Body of pancreas (tissue), 4 donors: ENCODE measurements around the gene STAC. TPM values are rescaled to one million over a fixed set of nuclear protein-coding genes. Genes with fewer than 3 reads are reported as not detected.

Source experiments
- ATAC-seq: fragments of 150-250 bp; one replicate; pipeline ENCODE4 v1.9.1; 2016
- DNase-seq, 4 donors: peaks; one replicate each; pipeline ENCODE4 v3.0.0-alpha.2; 2019
- H3K27ac ChIP-seq, 4 donors: fragments of 200-600 bp; sonication (generic); 1 replicate in 3 of 4; 2 replicates in 1 of 4; pipeline versions ENCODE4 v1.5.1 to v1.6.1; 2016 to 2019; ENCODE audit warnings: mild to moderate bottlenecking in 1 of 4, mixed read lengths in 1 of 4, moderate library complexity in 1 of 4
- H3K27me3 ChIP-seq, 2 donors: fragments of 200-600 bp; sonication (generic); one replicate each; pipeline ENCODE4 v1.6.0; 2016; ENCODE audit warnings: mild to moderate bottlenecking in 1 of 2
- H3K36me3 ChIP-seq, 2 donors: fragments of 200-600 bp; sonication (generic); replicated peaks in 1 of 2; 2 replicates each; pipeline ENCODE4 v1.5.1; 2016; ENCODE audit warnings: low read depth in 2 of 2; ENCODE audit not compliant: insufficient read depth in 1 of 2
- H3K4me1 ChIP-seq: fragments of 200-600 bp; sonication (generic); one replicate; pipeline ENCODE4 v1.6.0; 2016
- H3K4me3 ChIP-seq, 2 donors: fragments of 200-600 bp; sonication (generic); 1 replicate in 1 of 2; 2 replicates in 1 of 2; pipeline ENCODE4 v1.5.1; 2016 to 2019
- H3K9me3 ChIP-seq, 3 donors: fragments of 200-600 bp; sonication (generic); 1 replicate in 2 of 3; 2 replicates in 1 of 3; pipeline ENCODE4 v1.5.1; 2016
- CTCF ChIP-seq, 7 experiments: fragments of 450-650 bp in 4 of 7; fragments of 200-600 bp in 3 of 7; sonication (generic) in 3 of 7; IDR thresholded peaks; one replicate each; pipeline ENCODE4 v1.5.1; 2016 to 2019; ENCODE audit warnings: antibody characterized with exemption in 7 of 7
- POLR2A ChIP-seq, 3 donors: fragments of 450-650 bp; IDR thresholded peaks; one replicate each; pipeline ENCODE4 v1.6.1; 2016; ENCODE audit warnings: antibody characterized with exemption in 3 of 3, mild to moderate bottlenecking in 2 of 3
- WGBS, 2 donors: methylation state at CpG; one replicate each; pipeline ENCODE4 v1.1.5; 2017; 5-methylcytosine and 5-hydroxymethylcytosine counted together
- intact Hi-C: fragments of 100-400 bp; cut with DNase I; formaldehyde crosslinking; loops from one replicate; pipeline ENCODE4 v1.15.1; 2023
- total RNA-seq, 2 donors: library from RNA; depleted of rRNA; stranded (reverse); fragments of >200 nt; gene quantifications; one replicate each; pipeline ENCODE4 v1.1.0, GENCODE V29; 2016

Gene STAC
- total RNA-seq, 2 donors from 2014 or later, result 1.3 TPM; not detected in 1

DNA sequence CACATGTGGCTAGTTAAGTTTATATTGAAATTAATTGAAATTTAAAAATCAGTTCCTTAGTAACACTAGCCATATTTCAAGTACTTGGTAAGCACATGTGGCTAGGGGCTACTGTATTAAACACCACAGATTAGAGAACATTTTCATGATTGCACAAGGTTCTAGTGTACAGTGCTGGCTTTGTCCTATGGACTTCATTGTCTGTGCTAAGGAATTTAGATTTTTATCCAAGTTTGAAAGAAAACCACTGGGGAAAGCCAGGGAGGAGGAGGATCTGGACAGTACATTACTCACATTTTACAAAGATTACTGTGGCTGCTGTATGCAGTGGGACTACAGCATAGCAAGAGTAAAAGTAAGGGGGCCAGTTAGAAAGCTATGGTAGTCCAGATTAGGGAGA lies 13.9 kb downstream of the STAC start:
- DNase-seq, result no peak
- intact Hi-C loops, result no loop called here
- Histone ChIP-seq H3K9me3 (no peaks in the 10 kb centered on the region), H3K4me3 (no peak overlapping the region), H3K36me3 (no peaks in the 10 kb centered on the region), H3K4me1 (no peaks in the 10 kb centered on the region), H3K27ac (no peak overlapping the region), H3K27me3 (no peaks in the 10 kb centered on the region)
- ATAC-seq, result no peak
- TF ChIP-seq CTCF (IDR thresholded peaks at IDR 0.05), result no peak
- TF ChIP-seq POLR2A (IDR thresholded peaks at IDR 0.05), result no peak

- H3K27ac ChIP-seq, result no peak overlapping the region
- intact Hi-C loops, result no loop called here
- no peaks in the 10 kb centered on the region for H3K27me3 ChIP-seq
- DNase-seq (no peak), ATAC-seq (no peak)
- H3K4me1 ChIP-seq, result no peaks in the 10 kb centered on the region
- 56 to 70% methylated on average over 2 of the region's 2 CpGs for WGBS, 2 donors
- no peak overlapping the region for H3K4me3 ChIP-seq
- no peaks in the 10 kb centered on the region for H3K36me3 ChIP-seq
- TF ChIP-seq CTCF (IDR thresholded peaks at IDR 0.05) (no peak), POLR2A (IDR thresholded peaks at IDR 0.05) (no peak)
- H3K9me3 ChIP-seq, result no peaks in the 10 kb centered on the region
Observed at GRCh38 chr3:36397841-36398240, 17.5 kb downstream of the STAC start.

DNA sequence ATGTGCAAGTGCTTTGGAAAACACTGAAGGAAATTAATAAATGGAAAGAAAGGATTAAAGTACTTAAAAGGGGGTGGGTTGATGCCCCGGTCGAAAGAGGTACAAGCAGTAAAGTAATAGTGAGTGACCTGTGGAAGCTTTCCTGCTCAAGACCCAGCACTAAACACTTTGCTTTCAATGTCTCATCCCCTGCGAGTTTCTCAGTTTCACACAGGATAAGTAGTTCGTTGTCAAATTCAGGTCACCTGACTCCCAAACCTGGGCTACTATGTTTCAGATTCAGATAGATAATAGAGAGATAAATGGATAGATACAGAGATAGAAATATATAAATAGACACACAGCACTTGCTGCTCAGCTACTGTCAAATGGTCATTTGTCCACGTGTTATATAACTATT lies 19.6 kb downstream of the STAC start:
- WGBS, 2 donors, result 55 to 56% methylated on average over 5 of the region's 5 CpGs
- Histone ChIP-seq H3K27me3 (no peaks in the 10 kb centered on the region), H3K4me1 (no peaks in the 10 kb centered on the region), H3K36me3 (no peaks in the 10 kb centered on the region), H3K4me3 (no peak overlapping the region), H3K9me3 (no peaks in the 10 kb centered on the region), H3K27ac (no peak overlapping the region)
- TF ChIP-seq POLR2A (IDR thresholded peaks at IDR 0.05), result no peak
- no peak for TF ChIP-seq CTCF (IDR thresholded peaks at IDR 0.05)
- intact Hi-C loops, result no loop called here
- DNase-seq (no peak), ATAC-seq (no peak)

- intact Hi-C loops, result no loop called here
- DNase-seq (no peak), ATAC-seq (no peak)
- no peaks in the 10 kb centered on the region for H3K9me3 ChIP-seq
- 35 to 59% methylated on average over 1 of the region's 1 CpG for WGBS, 2 donors
- no peaks in the 10 kb centered on the region for H3K36me3 ChIP-seq
- H3K27me3 ChIP-seq, result no peaks in the 10 kb centered on the region
- H3K27ac ChIP-seq, result no peak overlapping the region
- no peak overlapping the region for H3K4me3 ChIP-seq
- no peaks in the 10 kb centered on the region for H3K4me1 ChIP-seq
- TF ChIP-seq CTCF (IDR thresholded peaks at IDR 0.05), result no peak
- no peak for TF ChIP-seq POLR2A (IDR thresholded peaks at IDR 0.05)
Observed at GRCh38 chr3:36401056-36401455, 20.8 kb downstream of the STAC start.

GRCh38 chr3:36403661-36404060 lies 23.4 kb downstream of the STAC start:
- Histone ChIP-seq H3K27ac (no peak overlapping the region), H3K4me3 (no peak overlapping the region), H3K27me3 (no peaks in the 10 kb centered on the region), H3K36me3 (no peaks in the 10 kb centered on the region), H3K9me3 (no peaks in the 10 kb centered on the region), H3K4me1 (no peaks in the 10 kb centered on the region)
- intact Hi-C loops, result no loop called here
- TF ChIP-seq CTCF (IDR thresholded peaks at IDR 0.05) (no peak), POLR2A (IDR thresholded peaks at IDR 0.05) (no peak)
- DNase-seq (no peak), ATAC-seq (no peak)
